Thymus (tissue), 11 donors: ENCODE data around the gene TXNDC17. TPM values are rescaled to one million over a fixed set of nuclear protein-coding genes. Genes with fewer than 3 reads are reported as not detected.
"Not testable (repeated sequence)": the region's sequence is repeated elsewhere in the genome, so short reads cannot be mapped to it uniquely, and the experiment has no call there.

Experiments used
- DNase-seq, 9 donors: peaks; one replicate each; pipeline ENCODE4 v3.0.0-alpha.2; 2013; ENCODE audit warnings: low spot score in 9 of 9, low read depth in 6 of 9, missing footprints in 1 of 9
- H3K27ac ChIP-seq, 2 donors: one replicate each; pipeline ENCODE4 v1.5.1; 2013; ENCODE audit warnings: control low read depth in 1 of 2, low read depth in 1 of 2, low read length in 1 of 2, mild to moderate bottlenecking in 1 of 2, moderate library complexity in 1 of 2
- H3K27me3 ChIP-seq, 2 donors: one replicate each; pipeline ENCODE4 v1.5.1; 2013; ENCODE audit warnings: low read length in 1 of 2; ENCODE audit not compliant: control insufficient read depth in 2 of 2, insufficient read depth in 1 of 2
- H3K36me3 ChIP-seq, 2 donors: one replicate each; pipeline ENCODE4 v1.5.1; 2013; ENCODE audit warnings: low read length in 1 of 2, mild to moderate bottlenecking in 1 of 2, moderate library complexity in 1 of 2; ENCODE audit not compliant: control insufficient read depth in 2 of 2, insufficient read depth in 2 of 2
- H3K4me1 ChIP-seq, 2 donors: one replicate each; pipeline ENCODE4 v1.5.1; 2013; ENCODE audit warnings: low read length in 2 of 2; ENCODE audit not compliant: control insufficient read depth in 2 of 2, insufficient read depth in 2 of 2
- H3K4me3 ChIP-seq, 2 donors: one replicate each; pipeline ENCODE4 v1.5.1; 2013; ENCODE audit warnings: low read length in 2 of 2, control low read depth in 1 of 2, mild to moderate bottlenecking in 1 of 2
- H3K9me3 ChIP-seq, 2 donors: one replicate each; pipeline ENCODE4 v1.5.1; 2013; ENCODE audit warnings: low read length in 1 of 2, mild to moderate bottlenecking in 1 of 2; ENCODE audit not compliant: control insufficient read depth in 2 of 2, insufficient read depth in 1 of 2
- WGBS: extraction: QIAGEN DNeasy Blood & Tissue Kit; methylation state at CpG from one replicate; pipeline ENCODE4 v1.1.7; 2013; 5-methylcytosine and 5-hydroxymethylcytosine counted together
- polyA plus RNA-seq: library from polyadenylated mRNA; stranded (reverse); fragments of 200-250 nt; gene quantifications from one replicate; pipeline ENCODE4 v1.2.3, GENCODE V29; 2013
- total RNA-seq: library from RNA; stranded (reverse); fragments of 120-200 nt; gene quantifications from one replicate; pipeline ENCODE4 v1.2.4, GENCODE V29; 2013
- donor health status: healthy.

TXNDC17 gene
- total and polyA plus RNA-seq, 2 donors, result 117 to 127 TPM

GRCh38 chr17:6691958-6692357 lies 51.1 kb downstream of the TXNDC17 start:
- DNase-seq, H3K4me3 ChIP-seq, H3K9me3 ChIP-seq, H3K36me3 ChIP-seq, H3K27ac ChIP-seq, H3K4me1 ChIP-seq: not testable (repeated sequence)
- H3K27me3 ChIP-seq, result peaks cover 0 to 12% of the 10 kb centered on the region in 2 donors
- whole genome bisulfite sequencing, result 61% methylated on average over 6 of the region's 6 CpGs

Other genes starting within 250 kb of the TXNDC17 start
- gene AIPL1, start 205.9 kb upstream of the TXNDC17 start, total RNA-seq, result 0.05 TPM
- gene AIPL1, start 205.9 kb upstream of the TXNDC17 start, polyA plus RNA-seq, result 0.14 TPM
- gene PIMREG, start 196.6 kb upstream of the TXNDC17 start, total RNA-seq, result 15.1 TPM
- gene PIMREG, start 196.6 kb upstream of the TXNDC17 start, polyA plus RNA-seq, result 1.8 TPM
- 0.33 TPM for gene PITPNM3, start 84.5 kb upstream of the TXNDC17 start, total RNA-seq
- gene PITPNM3, start 84.5 kb upstream of the TXNDC17 start, polyA plus RNA-seq, result 0.52 TPM
- gene KIAA0753, start 349 bp upstream of the TXNDC17 start, total RNA-seq, result 11.8 TPM
- 10.8 TPM for gene KIAA0753, start 349 bp upstream of the TXNDC17 start, polyA plus RNA-seq
- gene MED31, start 10.5 kb downstream of the TXNDC17 start, total RNA-seq, result 19.7 TPM
- 29.4 TPM for gene MED31, start 10.5 kb downstream of the TXNDC17 start, polyA plus RNA-seq
- gene C17orf100, start 10.7 kb downstream of the TXNDC17 start, total RNA-seq, result 0.90 TPM
- 5.2 TPM for gene C17orf100, start 10.7 kb downstream of the TXNDC17 start, polyA plus RNA-seq
- 0.05 TPM for gene SLC13A5, start 72.3 kb downstream of the TXNDC17 start, total RNA-seq
- gene SLC13A5, start 72.3 kb downstream of the TXNDC17 start, polyA plus RNA-seq, result 0.14 TPM
- gene XAF1, start 115.0 kb downstream of the TXNDC17 start, total RNA-seq, result 41.1 TPM
- 73.2 TPM for gene XAF1, start 115.0 kb downstream of the TXNDC17 start, polyA plus RNA-seq
- gene FBXO39, start 135.2 kb downstream of the TXNDC17 start, total RNA-seq, result 0.09 TPM
- gene FBXO39, start 135.2 kb downstream of the TXNDC17 start, polyA plus RNA-seq, result 1.0 TPM
- gene TEKT1, start 190.7 kb downstream of the TXNDC17 start, total RNA-seq, result 0.05 TPM
- gene TEKT1, start 190.7 kb downstream of the TXNDC17 start, polyA plus RNA-seq, result 0.25 TPM